HG03135 (cell line): Measurements from ENCODE around the gene PLA2G10.
"Not testable (repeated sequence)": the region's sequence is repeated elsewhere in the genome, so short reads cannot be mapped to it uniquely, and the experiment has no call there.

Source experiments
- ATAC-seq: cut with Tn5 transposase; IDR thresholded peaks from one replicate; pipeline ENCODE4 v1.9.1; 2021; ENCODE audit warnings: mild to moderate bottlenecking, moderate library complexity; ENCODE audit not compliant: unreplicated experiment

Gene PLA2G10, protein sequence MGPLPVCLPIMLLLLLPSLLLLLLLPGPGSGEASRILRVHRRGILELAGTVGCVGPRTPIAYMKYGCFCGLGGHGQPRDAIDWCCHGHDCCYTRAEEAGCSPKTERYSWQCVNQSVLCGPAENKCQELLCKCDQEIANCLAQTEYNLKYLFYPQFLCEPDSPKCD

DNA sequence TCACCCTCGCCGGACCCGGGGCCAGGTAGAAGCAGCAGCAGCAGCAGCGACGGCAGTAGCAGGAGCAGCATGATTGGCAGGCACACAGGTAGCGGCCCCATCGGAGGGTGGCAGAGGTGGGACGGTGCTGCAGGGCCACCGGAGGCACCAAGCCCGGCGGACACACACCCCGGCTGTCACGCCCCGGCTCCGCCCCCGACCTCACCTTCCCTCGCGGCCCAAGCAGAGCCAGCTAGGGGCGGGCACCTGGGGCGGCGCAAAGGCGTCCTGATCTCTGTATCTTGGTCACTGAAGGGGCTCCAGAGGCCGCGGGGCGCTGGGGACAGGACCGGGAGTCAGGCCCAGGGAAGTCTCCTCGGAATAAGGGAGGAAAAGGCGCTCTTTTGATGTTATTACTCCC is at the start of gene PLA2G10:
Gene PLA2G10 (minus strand): TSS at position 180 of the 400 bp plus-strand sequence. CDS start 79 bp downstream, at position 101.
- ATAC-seq, result not testable (repeated sequence)

DNA sequence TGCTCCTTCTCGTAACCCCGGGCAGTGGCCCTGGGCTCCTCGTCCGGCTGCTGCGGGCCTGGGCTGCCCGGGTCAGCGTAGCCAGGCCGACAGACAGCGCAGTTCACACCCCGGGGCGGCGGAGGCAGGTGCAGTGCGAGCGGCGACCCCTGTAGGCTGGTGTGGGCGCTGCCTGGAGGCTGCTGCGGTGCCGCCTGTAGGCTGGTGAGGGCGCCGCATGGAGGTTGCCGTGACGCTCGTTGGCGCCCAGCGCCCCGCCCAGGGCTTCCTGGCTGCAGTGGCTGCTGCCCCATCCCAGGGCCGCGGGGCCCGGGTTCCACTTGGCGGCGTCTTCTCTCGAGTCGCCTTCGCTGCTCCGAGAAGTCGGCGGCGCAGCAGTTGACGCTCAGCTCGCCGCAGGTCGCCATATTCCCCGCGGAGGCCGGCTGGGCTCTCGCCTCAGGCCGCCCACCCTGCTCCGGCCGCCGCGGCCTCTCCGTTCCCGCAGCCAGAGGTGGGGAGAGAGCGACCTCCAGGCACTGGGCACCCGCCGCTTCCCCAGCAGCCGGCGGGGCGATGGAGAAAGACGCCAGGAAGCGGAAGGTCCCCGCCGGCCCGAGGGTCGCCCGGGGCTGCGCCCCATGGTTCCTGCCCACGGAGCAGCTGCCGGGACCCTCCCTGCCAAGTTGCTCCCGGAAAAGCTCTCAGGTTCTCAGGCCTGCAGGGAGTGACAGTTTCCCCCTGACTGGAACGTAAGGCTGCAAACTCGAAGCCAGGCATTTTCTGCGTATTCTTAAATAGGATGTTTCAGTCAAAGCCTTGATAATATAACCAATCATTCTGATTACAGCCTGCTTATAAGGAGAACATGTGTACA is 48.4 kb upstream of the PLA2G10 start, which contains the start of gene NPIPA2:
Gene NPIPA2 (plus strand): TSS at position 261 of the 856 bp plus-strand sequence. CDS start 5,533 bp downstream, outside the sequence.
- ATAC-seq, result peak; percentile 100

DNA sequence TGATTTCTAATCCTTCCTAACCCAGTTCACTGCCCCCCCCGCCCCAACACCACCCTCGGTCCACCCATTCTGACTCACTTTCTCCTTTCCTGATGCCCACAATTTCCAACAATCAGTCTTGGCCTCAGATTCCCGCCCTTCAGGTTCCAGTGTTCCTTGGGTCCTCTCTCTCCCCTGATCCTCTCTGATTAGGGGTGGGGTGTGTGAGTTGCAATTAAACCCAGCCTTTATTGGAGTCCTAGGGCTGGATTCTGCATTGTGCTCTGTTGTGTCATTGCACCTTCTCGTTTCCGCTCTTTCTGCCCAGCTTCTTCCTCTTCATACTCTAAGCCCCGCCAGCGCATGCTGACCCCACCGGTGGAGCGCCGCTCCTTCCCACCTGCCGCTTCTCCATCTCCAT is 47.7 kb upstream of the PLA2G10 start:
- not testable (repeated sequence) for ATAC-seq

DNA sequence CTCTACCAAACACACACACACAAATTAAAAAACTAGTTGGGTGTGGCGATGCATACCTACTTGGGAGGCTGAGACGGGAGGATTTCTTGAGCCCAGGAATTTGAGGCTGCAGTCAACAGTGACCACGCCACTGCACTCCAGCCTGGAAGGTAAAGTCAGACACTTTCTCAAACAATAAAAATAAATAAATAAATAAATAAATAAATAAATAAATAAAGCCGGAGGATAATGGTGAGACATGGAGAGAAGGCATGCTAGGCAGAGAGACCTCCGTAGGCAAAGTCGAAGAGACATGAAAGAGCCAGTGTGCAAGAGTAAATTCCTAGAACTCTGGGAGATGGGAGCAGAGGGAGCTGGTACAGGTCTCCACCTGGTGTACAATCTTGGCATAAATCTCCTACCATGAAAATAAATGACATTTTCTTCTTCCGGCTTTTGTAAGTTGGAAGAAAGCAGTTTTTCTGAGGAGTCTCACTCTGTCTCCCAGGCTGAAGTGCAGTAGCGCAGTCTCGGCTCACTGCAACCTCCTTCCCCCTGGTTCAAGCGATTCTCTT is 46.8 kb upstream of the PLA2G10 start:
- not testable (repeated sequence) for ATAC-seq

DNA sequence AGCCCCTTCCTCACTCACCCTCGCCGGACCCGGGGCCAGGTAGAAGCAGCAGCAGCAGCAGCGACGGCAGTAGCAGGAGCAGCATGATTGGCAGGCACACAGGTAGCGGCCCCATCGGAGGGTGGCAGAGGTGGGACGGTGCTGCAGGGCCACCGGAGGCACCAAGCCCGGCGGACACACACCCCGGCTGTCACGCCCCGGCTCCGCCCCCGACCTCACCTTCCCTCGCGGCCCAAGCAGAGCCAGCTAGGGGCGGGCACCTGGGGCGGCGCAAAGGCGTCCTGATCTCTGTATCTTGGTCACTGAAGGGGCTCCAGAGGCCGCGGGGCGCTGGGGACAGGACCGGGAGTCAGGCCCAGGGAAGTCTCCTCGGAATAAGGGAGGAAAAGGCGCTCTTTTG is 39.1 kb upstream of the PLA2G10 start:
- not testable (repeated sequence) for ATAC-seq

DNA sequence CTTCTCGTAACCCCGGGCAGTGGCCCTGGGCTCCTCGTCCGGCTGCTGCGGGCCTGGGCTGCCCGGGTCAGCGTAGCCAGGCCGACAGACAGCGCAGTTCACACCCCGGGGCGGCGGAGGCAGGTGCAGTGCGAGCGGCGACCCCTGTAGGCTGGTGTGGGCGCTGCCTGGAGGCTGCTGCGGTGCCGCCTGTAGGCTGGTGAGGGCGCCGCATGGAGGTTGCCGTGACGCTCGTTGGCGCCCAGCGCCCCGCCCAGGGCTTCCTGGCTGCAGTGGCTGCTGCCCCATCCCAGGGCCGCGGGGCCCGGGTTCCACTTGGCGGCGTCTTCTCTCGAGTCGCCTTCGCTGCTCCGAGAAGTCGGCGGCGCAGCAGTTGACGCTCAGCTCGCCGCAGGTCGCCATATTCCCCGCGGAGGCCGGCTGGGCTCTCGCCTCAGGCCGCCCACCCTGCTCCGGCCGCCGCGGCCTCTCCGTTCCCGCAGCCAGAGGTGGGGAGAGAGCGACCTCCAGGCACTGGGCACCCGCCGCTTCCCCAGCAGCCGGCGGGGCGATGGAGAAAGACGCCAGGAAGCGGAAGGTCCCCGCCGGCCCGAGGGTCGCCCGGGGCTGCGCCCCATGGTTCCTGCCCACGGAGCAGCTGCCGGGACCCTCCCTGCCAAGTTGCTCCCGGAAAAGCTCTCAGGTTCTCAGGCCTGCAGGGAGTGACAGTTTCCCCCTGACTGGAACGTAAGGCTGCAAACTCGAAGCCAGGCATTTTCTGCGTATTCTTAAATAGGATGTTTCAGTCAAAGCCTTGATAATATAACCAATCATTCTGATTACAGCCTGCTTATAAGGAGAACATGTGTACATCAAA is 9.3 kb upstream of the PLA2G10 start, which contains the start of gene NPIPA3:
Gene NPIPA3 (plus strand): TSS at position 256 of the 856 bp plus-strand sequence. CDS start 5,533 bp downstream, outside the sequence.
- ATAC-seq, result peak; percentile 96

DNA sequence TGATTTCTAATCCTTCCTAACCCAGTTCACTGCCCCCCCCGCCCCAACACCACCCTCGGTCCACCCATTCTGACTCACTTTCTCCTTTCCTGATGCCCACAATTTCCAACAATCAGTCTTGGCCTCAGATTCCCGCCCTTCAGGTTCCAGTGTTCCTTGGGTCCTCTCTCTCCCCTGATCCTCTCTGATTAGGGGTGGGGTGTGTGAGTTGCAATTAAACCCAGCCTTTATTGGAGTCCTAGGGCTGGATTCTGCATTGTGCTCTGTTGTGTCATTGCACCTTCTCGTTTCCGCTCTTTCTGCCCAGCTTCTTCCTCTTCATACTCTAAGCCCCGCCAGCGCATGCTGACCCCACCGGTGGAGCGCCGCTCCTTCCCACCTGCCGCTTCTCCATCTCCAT is 8.6 kb upstream of the PLA2G10 start:
- ATAC-seq, result not testable (repeated sequence)

DNA sequence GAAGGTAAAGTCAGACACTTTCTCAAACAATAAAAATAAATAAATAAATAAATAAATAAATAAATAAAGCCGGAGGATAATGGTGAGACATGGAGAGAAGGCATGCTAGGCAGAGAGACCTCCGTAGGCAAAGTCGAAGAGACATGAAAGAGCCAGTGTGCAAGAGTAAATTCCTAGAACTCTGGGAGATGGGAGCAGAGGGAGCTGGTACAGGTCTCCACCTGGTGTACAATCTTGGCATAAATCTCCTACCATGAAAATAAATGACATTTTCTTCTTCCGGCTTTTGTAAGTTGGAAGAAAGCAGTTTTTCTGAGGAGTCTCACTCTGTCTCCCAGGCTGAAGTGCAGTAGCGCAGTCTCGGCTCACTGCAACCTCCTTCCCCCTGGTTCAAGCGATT is 7.8 kb upstream of the PLA2G10 start:
- not testable (repeated sequence) for ATAC-seq

DNA sequence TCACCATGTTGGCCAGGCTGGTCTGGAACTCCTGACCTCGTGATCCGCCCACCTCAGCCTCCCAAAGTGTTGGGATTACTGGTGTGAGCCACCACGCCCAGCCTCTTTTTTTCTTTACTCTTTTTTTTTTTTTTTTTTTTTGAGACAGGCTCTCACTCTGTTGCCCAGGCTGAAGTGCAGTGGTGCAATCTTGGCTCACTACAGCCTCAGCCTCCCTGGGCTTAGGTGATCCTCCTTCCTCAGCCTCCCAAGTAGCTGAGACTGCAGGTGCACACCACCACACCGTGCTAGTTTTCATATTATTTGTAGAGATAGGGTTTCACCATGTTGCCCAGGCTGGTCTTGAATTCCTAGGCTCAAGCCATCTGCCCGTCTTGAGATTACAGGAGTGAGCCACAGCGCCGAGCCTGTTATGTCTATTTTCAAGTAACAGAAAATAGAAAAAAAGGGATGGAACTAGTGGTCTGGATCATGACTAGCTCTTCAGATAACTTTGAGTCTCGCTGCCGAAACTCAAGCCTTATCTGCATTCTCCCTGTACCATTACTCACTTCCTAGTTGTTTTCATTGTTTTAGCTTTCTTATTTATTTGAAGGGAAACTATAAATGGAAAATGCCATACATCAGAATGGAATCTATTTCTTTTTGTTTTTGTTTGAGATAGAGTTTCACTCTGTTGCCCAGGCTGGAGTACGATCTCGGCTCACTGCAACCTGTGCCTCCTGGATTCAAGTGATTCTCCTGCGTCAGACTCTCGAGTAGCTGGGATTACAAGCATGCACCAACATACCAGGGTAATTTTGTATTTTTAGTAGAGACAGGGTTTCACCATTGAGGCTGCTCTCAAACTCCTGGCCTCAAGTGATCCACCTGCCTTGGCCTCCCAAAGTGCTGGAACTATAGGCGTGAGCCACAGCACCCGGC is 8.0 kb downstream of the PLA2G10 start:
- ATAC-seq, result not testable (repeated sequence)

DNA sequence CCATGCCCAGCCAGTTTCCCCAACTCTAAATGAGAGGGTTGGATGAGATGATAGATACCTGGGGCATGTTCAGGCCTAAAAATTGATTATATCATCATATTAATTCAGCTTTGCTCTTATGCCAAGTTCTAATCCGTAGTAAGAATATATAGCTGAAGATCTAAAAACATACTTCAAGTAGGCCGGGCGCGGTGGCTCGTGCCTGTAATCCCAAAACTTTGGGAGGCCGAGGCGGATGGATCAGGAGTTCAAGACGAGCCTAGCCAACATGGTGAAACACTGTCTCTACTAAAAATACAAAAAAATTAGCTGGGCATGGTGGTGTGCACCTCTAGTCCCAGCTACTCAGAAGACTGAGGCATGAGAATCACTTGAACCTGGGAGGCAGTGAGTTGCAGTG is 12.0 kb downstream of the PLA2G10 start:
- ATAC-seq, result no peak

DNA sequence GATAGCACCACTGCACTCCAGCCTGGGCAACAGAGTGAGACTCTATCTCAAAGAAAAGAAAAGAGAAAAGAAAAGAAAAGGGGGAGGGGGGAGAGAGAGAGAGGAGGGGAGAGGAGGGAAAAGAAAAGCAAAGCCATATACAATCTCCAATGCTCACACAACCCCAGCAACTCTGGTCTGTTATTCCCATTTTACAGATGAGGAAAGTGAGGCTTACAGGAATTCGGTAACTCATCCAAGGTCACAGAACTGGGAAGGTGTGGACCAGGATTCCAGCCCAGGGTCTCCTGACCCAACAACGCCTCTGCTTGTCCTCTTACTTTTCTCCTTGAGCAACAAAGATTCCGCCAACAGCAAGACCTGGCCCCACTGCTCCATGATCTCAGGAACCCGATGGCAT is 13.0 kb downstream of the PLA2G10 start:
- ATAC-seq, result no peak

DNA sequence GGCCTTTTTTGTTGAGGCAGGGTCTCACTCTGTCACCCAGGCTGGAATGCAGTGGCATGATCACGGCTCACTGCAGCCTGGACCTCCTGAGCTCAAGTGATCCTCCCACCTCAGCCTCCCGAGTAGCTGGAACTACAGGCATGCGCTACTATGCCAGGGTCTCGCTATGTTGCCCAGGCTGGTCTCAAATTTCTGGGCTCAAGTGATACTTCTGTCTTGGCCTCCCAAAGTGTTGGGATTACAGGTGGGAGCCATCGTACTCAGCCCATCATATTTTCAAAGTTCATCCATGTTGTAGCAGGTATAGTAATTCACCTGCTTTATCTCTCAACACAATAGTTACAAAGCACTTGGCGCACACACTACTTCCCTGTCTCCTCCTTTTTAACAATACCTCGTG is 13.7 kb downstream of the PLA2G10 start:
- ATAC-seq, result not testable (repeated sequence)

DNA sequence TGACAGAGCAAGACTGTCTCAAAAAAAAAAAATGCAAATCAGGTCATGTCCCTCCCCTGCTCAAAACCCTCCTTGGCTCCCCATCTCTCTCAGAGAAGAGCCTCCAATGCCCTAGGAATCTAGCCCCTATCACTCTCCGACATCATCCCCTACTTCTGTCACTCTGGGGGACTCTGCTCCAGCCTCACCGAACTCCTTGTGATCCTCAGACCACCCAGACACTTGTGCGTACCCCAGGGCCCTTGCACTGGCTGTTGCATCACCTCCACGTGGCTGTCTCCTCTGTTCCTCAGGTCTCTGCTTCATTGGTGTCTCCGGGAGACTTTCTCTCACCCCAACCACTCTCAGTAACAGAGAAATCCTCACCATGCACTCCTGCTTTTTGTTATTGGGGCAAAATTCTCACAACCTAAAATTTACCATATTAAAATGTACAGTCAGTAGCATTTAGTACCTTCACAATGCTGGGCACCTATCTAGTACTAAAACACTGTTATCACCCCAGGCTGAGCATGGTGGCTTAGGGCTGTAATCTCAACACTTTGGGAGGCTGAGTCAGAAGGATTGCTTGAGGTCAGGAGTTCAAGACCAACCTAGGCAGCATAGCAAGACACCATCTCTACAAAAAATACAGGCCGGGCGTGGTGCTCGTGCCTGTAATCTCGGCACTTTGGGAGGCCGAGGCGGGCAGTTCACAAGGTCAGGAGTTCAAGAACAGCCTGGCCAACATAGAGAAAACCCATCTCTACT is 15.2 kb downstream of the PLA2G10 start:
- ATAC-seq, result no peak

DNA sequence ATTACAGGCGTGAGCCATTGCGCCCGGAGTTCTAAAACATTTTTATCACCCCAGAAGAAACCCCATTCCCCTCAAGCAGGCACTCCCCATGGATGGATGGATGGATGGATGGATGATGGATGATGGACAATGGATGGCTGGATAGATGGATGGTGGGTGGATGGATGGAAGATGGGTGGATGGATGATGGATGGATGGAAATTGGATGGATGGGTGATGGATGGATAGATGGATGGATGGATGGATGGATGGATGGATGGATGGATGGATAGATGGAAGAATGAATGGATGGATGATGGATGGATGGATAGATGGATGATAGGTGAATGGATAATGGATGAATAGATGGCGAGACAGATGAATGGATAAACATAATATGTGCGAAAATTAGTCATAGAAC is 16.5 kb downstream of the PLA2G10 start:
- ATAC-seq, result no peak

DNA sequence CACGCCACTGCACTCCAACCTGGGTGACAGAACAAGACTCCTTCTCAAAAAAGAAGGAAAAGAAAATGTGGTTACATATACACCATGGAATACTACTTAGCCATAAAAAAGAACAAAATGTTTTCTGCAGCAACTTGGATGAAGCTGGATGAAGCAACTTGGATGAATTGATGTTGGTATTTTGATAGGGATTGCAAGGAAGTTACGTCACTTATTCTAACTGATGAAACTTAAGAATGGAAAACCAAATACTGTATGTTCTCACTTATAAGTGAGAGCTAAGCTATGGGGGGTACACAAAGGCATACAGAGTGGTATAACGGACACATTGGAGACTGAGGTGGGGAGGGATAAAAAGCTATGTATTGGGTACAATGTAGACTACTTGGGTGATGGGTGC is 17.5 kb downstream of the PLA2G10 start:
- ATAC-seq, result no peak

DNA sequence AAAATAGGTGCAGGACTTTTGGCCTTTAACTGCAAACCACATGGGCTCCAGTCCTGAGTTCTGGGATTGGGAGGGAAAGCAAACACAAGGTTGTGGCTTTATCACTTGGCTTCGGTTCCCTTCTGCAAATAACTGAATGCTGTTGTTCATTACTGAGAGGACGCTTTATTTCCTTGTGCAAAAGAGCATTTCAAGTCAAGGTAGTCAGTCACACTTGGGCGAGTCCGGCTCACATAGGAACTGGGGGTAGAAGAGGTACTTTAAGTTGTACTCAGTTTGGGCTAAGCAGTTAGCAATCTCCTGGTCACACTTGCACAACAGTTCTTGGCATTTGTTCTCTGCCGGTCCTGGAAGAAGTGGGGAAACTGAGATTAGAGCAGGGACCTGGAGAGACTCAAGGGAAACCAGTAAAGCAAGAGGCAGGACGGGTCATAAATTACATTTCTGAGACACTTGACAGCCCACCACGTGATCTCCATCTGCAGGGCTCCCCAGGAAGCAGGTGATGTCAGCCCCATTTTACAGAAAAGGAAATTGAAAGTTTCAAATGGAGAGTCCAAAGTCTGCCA is 21.6 kb downstream of the PLA2G10 start:
- ATAC-seq, result peak; percentile 82

DNA sequence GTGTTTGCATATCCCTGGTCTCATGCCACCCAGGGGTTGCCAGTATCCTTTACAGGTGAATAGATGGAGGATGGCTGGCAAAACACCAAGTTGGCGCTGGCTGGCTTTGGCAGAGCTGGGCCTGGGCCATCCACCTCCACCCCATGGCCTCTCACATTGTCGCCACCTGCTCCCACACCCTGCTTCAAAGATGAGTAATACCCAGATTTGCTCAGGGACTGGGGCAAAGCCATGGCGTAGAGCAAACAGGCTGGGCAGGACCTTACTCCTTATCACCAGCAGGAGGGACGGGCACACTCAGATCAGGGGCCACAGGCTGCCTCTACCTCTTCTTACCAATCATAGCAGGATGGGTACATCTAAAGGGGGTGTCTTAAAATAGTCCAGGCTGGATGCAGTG is 24.3 kb downstream of the PLA2G10 start:
- ATAC-seq, result no peak

DNA sequence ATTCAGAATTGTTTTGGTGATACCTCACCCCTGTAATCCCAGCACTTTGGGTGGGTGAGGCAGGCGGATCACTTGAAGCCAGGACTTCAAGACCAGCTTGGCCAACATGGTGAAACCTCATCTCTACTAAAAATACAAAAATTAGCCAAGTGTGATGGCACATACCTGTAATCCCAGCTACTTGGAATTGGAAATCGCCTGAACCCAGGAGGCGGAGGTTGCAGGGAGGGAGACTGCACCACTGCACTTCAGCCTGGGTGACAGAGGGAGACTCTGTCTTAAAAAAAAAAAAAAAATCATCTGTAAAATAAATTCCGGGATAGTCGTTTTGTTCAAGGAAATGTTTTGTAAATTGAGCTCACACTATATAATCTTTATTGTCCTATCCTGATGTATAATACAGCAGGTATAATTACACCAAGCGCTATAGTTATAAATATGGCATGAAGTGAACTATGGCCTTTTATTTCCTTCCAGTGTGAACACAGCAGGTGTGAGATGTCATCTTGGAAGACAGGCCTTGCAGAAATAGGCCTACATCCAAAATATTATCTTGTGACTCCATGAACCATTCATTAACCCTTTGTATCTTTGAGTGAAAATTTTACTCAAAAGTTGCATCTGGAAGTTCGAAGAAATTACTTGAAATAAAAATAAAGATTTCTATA is 25.4 kb downstream of the PLA2G10 start:
- ATAC-seq, result no peak
